Liver (tissue), 9 donors: ENCODE measurements around the gene CDH24. TPM values are rescaled to one million over a fixed set of nuclear protein-coding genes. Genes with fewer than 3 reads are reported as not detected.
"Not testable (repeated sequence)": the region's sequence is repeated elsewhere in the genome, so short reads cannot be mapped to it uniquely, and the experiment has no call there.

Source experiments
- DNase-seq: peaks from one replicate; pipeline ENCODE4 v3.0.0-alpha.2; 2017; ENCODE audit warnings: low spot score
- H3K27ac ChIP-seq, 2 donors: one replicate each; pipeline ENCODE4 v1.7.0; 2013; ENCODE audit warnings: inconsistent platforms in 2 of 2, low read length in 2 of 2, control low read depth in 1 of 2, low read depth in 1 of 2, mild to moderate bottlenecking in 1 of 2
- H3K27me3 ChIP-seq, 4 donors: one replicate each; pipeline versions ENCODE4 v1.6.1 to v1.7.0; 2013; ENCODE audit warnings: low read length in 3 of 4, inconsistent platforms in 1 of 4, mild to moderate bottlenecking in 1 of 4, moderate library complexity in 1 of 4; ENCODE audit not compliant: control insufficient read depth in 4 of 4, insufficient read depth in 4 of 4
- H3K36me3 ChIP-seq, 4 donors: one replicate each; pipeline versions ENCODE4 v1.6.1 to v1.7.0; 2013; ENCODE audit warnings: low read length in 3 of 4, mild to moderate bottlenecking in 3 of 4, low read depth in 1 of 4, moderate library complexity in 1 of 4; ENCODE audit not compliant: control insufficient read depth in 4 of 4, insufficient read depth in 3 of 4
- H3K4me1 ChIP-seq, 4 donors: one replicate each; pipeline versions ENCODE4 v1.6.1 to v1.7.0; 2013; ENCODE audit warnings: low read length in 3 of 4, mild to moderate bottlenecking in 3 of 4, moderate library complexity in 1 of 4; ENCODE audit not compliant: control insufficient read depth in 4 of 4, insufficient read depth in 4 of 4
- H3K4me3 ChIP-seq, 3 donors: one replicate each; pipeline versions ENCODE4 v1.6.1 to v1.7.0; 2013; ENCODE audit warnings: low read length in 3 of 3, control low read depth in 1 of 3, low read depth in 1 of 3, mild to moderate bottlenecking in 1 of 3
- H3K9ac ChIP-seq, 2 donors: one replicate each; pipeline ENCODE4 v1.7.0; 2013; ENCODE audit warnings: low read length in 2 of 2, mild to moderate bottlenecking in 2 of 2, moderate library complexity in 2 of 2, control low read depth in 1 of 2, low read depth in 1 of 2
- H3K9me3 ChIP-seq, 4 donors: one replicate each; pipeline versions ENCODE4 v1.6.1 to v1.7.0; 2013; ENCODE audit warnings: low read length in 3 of 4; ENCODE audit not compliant: control insufficient read depth in 4 of 4
- ATF3 ChIP-seq: IDR thresholded peaks from 2 replicates; pipeline ENCODE4 v1.6.1; 2016; ENCODE audit warnings: antibody characterized with exemption
- CTCF ChIP-seq: fragments of 150-350 bp; IDR thresholded peaks from 2 replicates; pipeline ENCODE4 v1.5.1; 2017; ENCODE audit warnings: improper control_type of control experiment, low read depth, low read length; ENCODE audit not compliant: missing input control
- FOXA1 ChIP-seq: IDR thresholded peaks from 2 replicates; pipeline ENCODE4 v1.6.1; 2016; ENCODE audit warnings: antibody characterized with exemption
- FOXA2 ChIP-seq: IDR thresholded peaks from 2 replicates; pipeline ENCODE4 v1.6.1; 2016; ENCODE audit warnings: antibody characterized with exemption
- GABPA ChIP-seq, 2 donors: IDR thresholded peaks in 1 of 2; conservative IDR thresholded peaks in 1 of 2; 2 replicates each; pipeline ENCODE4 v1.6.1; 2016; ENCODE audit warnings: antibody characterized with exemption in 2 of 2, mild to moderate bottlenecking in 1 of 2, moderate library complexity in 1 of 2
- HNF4A ChIP-seq, 2 donors: conservative IDR thresholded peaks; 2 replicates each; pipeline ENCODE4 v1.6.1; 2016; ENCODE audit warnings: antibody characterized with exemption in 2 of 2, mild to moderate bottlenecking in 2 of 2
- HNF4G ChIP-seq: IDR thresholded peaks from 2 replicates; pipeline ENCODE4 v1.6.1; 2016; ENCODE audit warnings: antibody characterized with exemption
- JUND ChIP-seq, 2 donors: IDR thresholded peaks; 2 replicates each; pipeline ENCODE4 v1.6.1; 2016; ENCODE audit warnings: antibody characterized with exemption in 2 of 2
- RXRA ChIP-seq, 2 donors: IDR thresholded peaks; 2 replicates each; pipeline ENCODE4 v1.6.1; 2017 to 2018; ENCODE audit warnings: antibody characterized with exemption in 2 of 2, mild to moderate bottlenecking in 1 of 2
- SP1 ChIP-seq: IDR thresholded peaks from 2 replicates; pipeline ENCODE4 v1.6.1; 2018; ENCODE audit warnings: antibody characterized with exemption, mild to moderate bottlenecking
- TAF1 ChIP-seq: conservative IDR thresholded peaks from 2 replicates; pipeline ENCODE4 v1.6.1; 2016; ENCODE audit warnings: antibody characterized with exemption, mild to moderate bottlenecking
- YY1 ChIP-seq: IDR thresholded peaks from 2 replicates; pipeline ENCODE4 v1.6.1; 2016; ENCODE audit warnings: antibody characterized with exemption, mild to moderate bottlenecking
- ZBTB33 ChIP-seq: IDR thresholded peaks from 2 replicates; pipeline ENCODE4 v1.6.1; 2016; ENCODE audit warnings: antibody characterized with exemption
- WGBS: extraction: QIAGEN DNeasy Blood & Tissue Kit; methylation state at CpG from one replicate; pipeline ENCODE4 v1.1.7; 2013; 5-methylcytosine and 5-hydroxymethylcytosine counted together
- polyA plus RNA-seq, 2 donors: library from polyadenylated mRNA; stranded (reverse) in 1 of 2; unstranded in 1 of 2; fragments of 200-250 nt in 1 of 2; fragments of >200 nt in 1 of 2; fragmentation: Nextera tagmentation in 1 of 2; extraction: Ambion mirVana in 1 of 2; gene quantifications; one replicate each; pipeline versions ENCODE4 v1.2.1 to v1.2.3, GENCODE V29; 2013 to 2015
- total RNA-seq, 2 donors: library from RNA; depleted of rRNA; stranded (reverse); fragments of >200 nt; gene quantifications; one replicate each; pipeline ENCODE4 v1.2.3, GENCODE V29; 2014
- TF ChIP-seq, protein P1 (sequence below): IDR thresholded peaks from 2 replicates; pipeline ENCODE4 v1.6.1; 2016; ENCODE audit warnings: antibody characterized with exemption, mild to moderate bottlenecking
- donor health status: healthy.
- donor health status: healthy.
- donor health status: healthy.
- donor health status: healthy.
- donor health status: healthy.

Gene CDH24
- total and polyA plus RNA-seq, 4 donors: 0.23 to 0.50 (median 0.38) TPM; not detected in 1

GRCh38 chr14:23015618-23016017, 41.7 kb downstream of the CDH24 start:
- WGBS: 81% methylated on average over 4 of the region's 4 CpGs
- Histone ChIP-seq H3K9me3 (no peaks in the 10 kb centered on the region), H3K36me3 (no peaks in the 10 kb centered on the region), H3K27ac (no peak overlapping the region), H3K27me3 (no peaks in the 10 kb centered on the region), H3K9ac (no peak overlapping the region), H3K4me1 (no peaks in the 10 kb centered on the region), H3K4me3 (no peak overlapping the region)
- TF ChIP-seq ATF3: no peak
- TF ChIP-seq FOXA2: no peak
- TF ChIP-seq CTCF: no peak
- no peak for TF ChIP-seq YY1
- TF ChIP-seq FOXA1: no peak
- no peak for TF ChIP-seq SP1
- TF ChIP-seq ZBTB33: no peak
- TF ChIP-seq GABPA (IDR thresholded peaks at IDR 0.05 in 1 of 2, conservative IDR thresholded peaks at IDR 0.05 in 1 of 2): no peak
- no peak for TF ChIP-seq TAF1
- no peak for TF ChIP-seq HNF4A (conservative IDR thresholded peaks at IDR 0.05)
- TF ChIP-seq HNF4G: no peak
- DNase-seq: no peak

DNA sequence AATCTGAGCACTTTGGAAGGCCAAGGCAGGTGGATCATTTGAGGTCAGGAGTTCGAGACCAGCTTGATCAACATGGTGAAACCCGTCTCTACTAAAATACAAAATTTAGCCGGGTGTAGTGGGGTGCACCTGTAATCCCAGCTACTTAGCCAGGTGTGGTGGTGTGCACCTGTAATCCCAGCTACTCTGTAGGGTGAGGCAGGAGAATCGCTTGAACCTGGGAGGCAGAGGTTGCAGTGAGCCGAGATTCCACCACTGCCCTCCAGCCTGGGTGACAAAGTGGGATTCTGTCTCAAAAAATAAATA, 43.6 kb downstream of the CDH24 start:
- not testable (repeated sequence) for H3K9ac ChIP-seq, H3K4me1 ChIP-seq
- WGBS: 92% methylated on average over 5 of the region's 5 CpGs

DNA sequence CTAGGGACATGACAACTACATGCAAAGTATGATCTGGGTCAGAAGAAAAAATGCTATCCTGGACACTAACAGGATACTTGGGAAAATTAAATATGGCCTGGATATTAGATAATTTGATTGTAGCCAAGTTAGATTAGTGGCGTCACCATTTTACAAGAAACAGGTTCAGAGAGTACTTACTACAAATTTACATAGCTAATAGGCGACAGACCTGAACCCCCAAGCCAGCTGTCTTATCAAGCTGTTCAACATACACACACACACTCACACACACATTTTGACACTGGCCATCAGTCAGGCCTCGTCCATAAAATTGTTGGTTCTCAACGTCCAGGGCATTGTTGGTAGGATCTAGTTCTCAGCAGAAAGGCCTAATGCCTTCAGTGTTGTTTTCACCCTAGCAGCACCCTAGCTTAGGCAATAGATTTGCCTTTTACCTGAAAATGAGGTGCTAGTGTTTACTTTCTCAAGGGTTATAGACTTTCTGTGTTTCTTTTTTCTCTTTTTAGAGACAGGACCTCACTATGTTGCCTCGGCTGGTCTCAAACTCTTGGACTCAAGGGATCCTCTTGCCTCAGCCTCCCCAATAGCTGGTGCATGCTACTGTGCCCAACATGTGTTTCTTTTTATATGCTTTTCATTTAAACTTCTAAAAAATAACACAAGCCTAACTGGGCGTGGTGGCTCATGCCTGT, 44.1 kb downstream of the CDH24 start:
- no peak overlapping the region for H3K27ac ChIP-seq
- WGBS: 82% methylated on average over 6 of the region's 6 CpGs
- H3K9ac ChIP-seq: no peak overlapping the region
- H3K27me3 ChIP-seq: no peaks in the 10 kb centered on the region
- H3K4me1 ChIP-seq: peaks cover 1 to 5% (median 2%) of the 10 kb centered on the region in 4 donors
- no peak overlapping the region for H3K4me3 ChIP-seq
- DNase-seq: no peak
- TF ChIP-seq RXRA (IDR thresholded peaks at IDR 0.05): no peak
- TF ChIP-seq JUND (IDR thresholded peaks at IDR 0.05): no peak
- TF ChIP-seq ZBTB33: no peak
- TF ChIP-seq HNF4A (conservative IDR thresholded peaks at IDR 0.05): no peak
- TF ChIP-seq, protein P1, sequence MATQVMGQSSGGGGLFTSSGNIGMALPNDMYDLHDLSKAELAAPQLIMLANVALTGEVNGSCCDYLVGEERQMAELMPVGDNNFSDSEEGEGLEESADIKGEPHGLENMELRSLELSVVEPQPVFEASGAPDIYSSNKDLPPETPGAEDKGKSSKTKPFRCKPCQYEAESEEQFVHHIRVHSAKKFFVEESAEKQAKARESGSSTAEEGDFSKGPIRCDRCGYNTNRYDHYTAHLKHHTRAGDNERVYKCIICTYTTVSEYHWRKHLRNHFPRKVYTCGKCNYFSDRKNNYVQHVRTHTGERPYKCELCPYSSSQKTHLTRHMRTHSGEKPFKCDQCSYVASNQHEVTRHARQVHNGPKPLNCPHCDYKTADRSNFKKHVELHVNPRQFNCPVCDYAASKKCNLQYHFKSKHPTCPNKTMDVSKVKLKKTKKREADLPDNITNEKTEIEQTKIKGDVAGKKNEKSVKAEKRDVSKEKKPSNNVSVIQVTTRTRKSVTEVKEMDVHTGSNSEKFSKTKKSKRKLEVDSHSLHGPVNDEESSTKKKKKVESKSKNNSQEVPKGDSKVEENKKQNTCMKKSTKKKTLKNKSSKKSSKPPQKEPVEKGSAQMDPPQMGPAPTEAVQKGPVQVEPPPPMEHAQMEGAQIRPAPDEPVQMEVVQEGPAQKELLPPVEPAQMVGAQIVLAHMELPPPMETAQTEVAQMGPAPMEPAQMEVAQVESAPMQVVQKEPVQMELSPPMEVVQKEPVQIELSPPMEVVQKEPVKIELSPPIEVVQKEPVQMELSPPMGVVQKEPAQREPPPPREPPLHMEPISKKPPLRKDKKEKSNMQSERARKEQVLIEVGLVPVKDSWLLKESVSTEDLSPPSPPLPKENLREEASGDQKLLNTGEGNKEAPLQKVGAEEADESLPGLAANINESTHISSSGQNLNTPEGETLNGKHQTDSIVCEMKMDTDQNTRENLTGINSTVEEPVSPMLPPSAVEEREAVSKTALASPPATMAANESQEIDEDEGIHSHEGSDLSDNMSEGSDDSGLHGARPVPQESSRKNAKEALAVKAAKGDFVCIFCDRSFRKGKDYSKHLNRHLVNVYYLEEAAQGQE: no peak
- no peak for TF ChIP-seq SP1
- TF ChIP-seq FOXA2: no peak
- H3K36me3 ChIP-seq: no peaks in the 10 kb centered on the region
- H3K9me3 ChIP-seq: no peaks in the 10 kb centered on the region

More for the DNA sequence above, 43.6 kb downstream of the CDH24 start:
- H3K27ac ChIP-seq, H3K9me3 ChIP-seq, DNase-seq, H3K4me3 ChIP-seq, H3K36me3 ChIP-seq, H3K27me3 ChIP-seq: not testable (repeated sequence)
